MCF 10A (cell line): ENCODE measurements around the gene PUS7. TPM values are rescaled to one million over a fixed set of nuclear protein-coding genes. Genes with fewer than 3 reads are reported as not detected.
"Not testable (repeated sequence)": the region's sequence is repeated elsewhere in the genome, so short reads cannot be mapped to it uniquely, and the experiment has no call there.

Experiments
- BruUV-seq: library from RNA; stranded (reverse); fragments of 400-500 nt; replicated peaks from 2 replicates; lab custom pipeline; 2021; lab: Mats Ljungman, UMichigan
- CTCF ChIA-PET: fragments of 300-600 bp; sonication (Branson Sonifier 250); formaldehyde crosslinking; extraction: SDS; loops from one replicate; lab custom pipeline; 2021; ENCODE audit warnings: antibody characterized with exemption, inconsistent platforms; lab: Yijun Ruan, JAX
- POLR2A ChIA-PET: fragments of 300-600, 350-650 bp; sonication (Branson Sonifier 250); formaldehyde crosslinking; extraction: SDS; loops from one replicate; lab custom pipeline; 2020; ENCODE audit warnings: antibody characterized with exemption, inconsistent platforms; lab: Yijun Ruan, JAX
- DNase-seq: peaks from one replicate; pipeline ENCODE4 v3.0.0-alpha.2; 2018; ENCODE audit not compliant: unreplicated experiment
- H3K27ac Mint-ChIP-seq: one replicate; pipeline ENCODE4 v1.8.0; 2022; ENCODE audit warnings: mild to moderate bottlenecking, low read depth, mixed read lengths; ENCODE audit not compliant: unreplicated experiment
- H3K27me3 Mint-ChIP-seq: one replicate; pipeline ENCODE4 v1.8.0; 2022; ENCODE audit warnings: mixed read lengths; ENCODE audit not compliant: insufficient read depth, unreplicated experiment
- H3K36me3 Mint-ChIP-seq: one replicate; pipeline ENCODE4 v1.8.0; 2022; ENCODE audit warnings: mild to moderate bottlenecking, moderate library complexity, mixed read lengths; ENCODE audit not compliant: insufficient read depth, unreplicated experiment
- H3K4me1 Mint-ChIP-seq: one replicate; pipeline ENCODE4 v1.8.0; 2022; ENCODE audit warnings: mixed read lengths; ENCODE audit not compliant: insufficient read depth, unreplicated experiment
- H3K4me3 Mint-ChIP-seq: one replicate; pipeline ENCODE4 v1.8.0; 2022; ENCODE audit warnings: mild to moderate bottlenecking, moderate library complexity, mixed read lengths; ENCODE audit not compliant: unreplicated experiment
- H3K9me3 Mint-ChIP-seq: one replicate; pipeline ENCODE4 v1.8.0; 2022; ENCODE audit warnings: mixed read lengths; ENCODE audit not compliant: unreplicated experiment
- intact Hi-C: fragments of 100-400 bp; cut with micrococcal nuclease; formaldehyde crosslinking; loops from 2 replicates; pipeline ENCODE4 v1.14.1; 2022
- total RNA-seq: library from RNA; stranded (reverse); gene quantifications from 2 replicates; pipeline ENCODE4 v1.2.3, GENCODE V29; 2022
- TF ChIP-seq, protein P1 (sequence below): fragments of 200-600 bp; IDR thresholded peaks from one replicate; pipeline ENCODE4 v1.8.0; 2022; ENCODE audit warnings: antibody characterized with exemption, mild to moderate bottlenecking; ENCODE audit not compliant: unreplicated experiment

Gene PUS7
- total RNA-seq, 1 experiment from 2014 or later, result 29.7 TPM

DNA sequence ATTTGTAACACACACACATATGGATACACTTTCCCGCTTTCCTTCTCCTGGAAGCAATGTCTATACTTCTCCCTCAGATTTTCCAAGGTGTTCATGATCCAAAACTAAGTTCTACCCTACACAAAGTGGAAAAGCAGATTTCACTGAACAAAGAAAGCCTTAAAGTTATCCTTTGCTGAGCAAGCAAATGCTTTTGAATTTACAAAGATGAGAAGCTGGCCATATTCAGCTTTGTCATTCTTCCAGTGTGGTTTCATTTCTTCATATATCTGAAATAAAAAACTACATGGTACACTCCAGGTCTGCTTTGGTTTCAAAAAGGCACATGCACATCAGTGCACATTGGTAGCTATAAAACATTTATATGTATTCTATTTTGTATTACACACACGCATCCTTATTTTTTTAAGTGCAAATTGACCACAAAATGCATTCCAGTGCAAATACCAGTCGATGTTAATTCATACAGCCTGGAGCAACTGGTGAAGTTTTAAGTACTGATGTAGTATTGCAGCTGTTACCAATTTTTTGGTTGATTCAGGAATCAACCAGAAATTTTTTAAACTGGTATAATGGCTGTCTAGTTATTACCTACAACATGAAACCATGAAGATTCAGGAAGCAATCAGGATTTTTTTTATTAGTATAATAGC, 67.8 kb downstream of the PUS7 start:
- peaks cover 18% of the 10 kb centered on the region for H3K4me1 Mint-ChIP-seq
- TF ChIP-seq, protein P1, sequence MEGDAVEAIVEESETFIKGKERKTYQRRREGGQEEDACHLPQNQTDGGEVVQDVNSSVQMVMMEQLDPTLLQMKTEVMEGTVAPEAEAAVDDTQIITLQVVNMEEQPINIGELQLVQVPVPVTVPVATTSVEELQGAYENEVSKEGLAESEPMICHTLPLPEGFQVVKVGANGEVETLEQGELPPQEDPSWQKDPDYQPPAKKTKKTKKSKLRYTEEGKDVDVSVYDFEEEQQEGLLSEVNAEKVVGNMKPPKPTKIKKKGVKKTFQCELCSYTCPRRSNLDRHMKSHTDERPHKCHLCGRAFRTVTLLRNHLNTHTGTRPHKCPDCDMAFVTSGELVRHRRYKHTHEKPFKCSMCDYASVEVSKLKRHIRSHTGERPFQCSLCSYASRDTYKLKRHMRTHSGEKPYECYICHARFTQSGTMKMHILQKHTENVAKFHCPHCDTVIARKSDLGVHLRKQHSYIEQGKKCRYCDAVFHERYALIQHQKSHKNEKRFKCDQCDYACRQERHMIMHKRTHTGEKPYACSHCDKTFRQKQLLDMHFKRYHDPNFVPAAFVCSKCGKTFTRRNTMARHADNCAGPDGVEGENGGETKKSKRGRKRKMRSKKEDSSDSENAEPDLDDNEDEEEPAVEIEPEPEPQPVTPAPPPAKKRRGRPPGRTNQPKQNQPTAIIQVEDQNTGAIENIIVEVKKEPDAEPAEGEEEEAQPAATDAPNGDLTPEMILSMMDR, result no peak
- intact Hi-C loops, result no loop called here
- no peaks in the 10 kb centered on the region for H3K9me3 Mint-ChIP-seq
- H3K27me3 Mint-ChIP-seq, result no peaks in the 10 kb centered on the region
- CTCF ChIA-PET, result interaction anchor here (0.9 to 1.1 kb wide), 3 partner anchors 56 to 285 kb away, joined by 3 to 5 read pairs (median 4); partner anchors contain the start of gene RINT1
- peak overlapping the region; percentile 38 for H3K27ac Mint-ChIP-seq
- H3K4me3 Mint-ChIP-seq, result no peak overlapping the region
- peaks cover 33% of the 10 kb centered on the region for H3K36me3 Mint-ChIP-seq
- POLR2A ChIA-PET, result interaction anchor here (0.6 to 2.2 kb wide), 8 partner anchors 9 to 78 kb away, joined by 3 to 9 read pairs (median 4); partner anchors contain the start of genes RINT1 and SRPK2
- DNase-seq, result no peak
- no TSS peak for BruUV-seq

DNA sequence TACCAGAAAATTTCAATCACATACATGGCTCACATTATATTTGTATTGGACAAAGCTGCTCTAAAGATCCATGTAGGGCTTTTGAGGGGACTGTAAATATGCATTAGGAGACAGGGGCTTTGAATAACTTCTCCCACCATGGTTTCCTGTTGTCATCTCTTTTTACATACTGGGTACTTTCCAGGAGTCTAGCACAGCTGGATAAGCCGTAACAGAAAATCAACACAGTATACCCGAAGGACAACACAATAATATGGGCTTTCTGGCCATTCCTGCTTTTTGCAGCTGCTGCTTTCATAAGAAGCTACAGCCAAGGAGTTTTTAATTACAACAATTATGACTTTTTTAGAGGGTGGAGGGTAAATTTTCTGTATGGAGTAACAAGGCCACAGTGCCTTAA, 70.0 kb downstream of the PUS7 start:
- CTCF ChIA-PET, result interaction anchor here (1.1 kb wide), 1 partner anchor 54 kb away, joined by 3 read pairs; no protein-coding TSS in a partner anchor
- no peaks in the 10 kb centered on the region for H3K27me3 Mint-ChIP-seq
- no peak overlapping the region for H3K27ac Mint-ChIP-seq
- H3K4me3 Mint-ChIP-seq, result no peak overlapping the region
- TF ChIP-seq, protein P1, result no peak
- H3K9me3 Mint-ChIP-seq, result no peaks in the 10 kb centered on the region
- peaks cover 18% of the 10 kb centered on the region for H3K4me1 Mint-ChIP-seq
- no peak for DNase-seq
- POLR2A ChIA-PET, result interaction anchor here (0.8 to 1.5 kb wide), 3 partner anchors 13 to 401 kb away, joined by 3 to 4 read pairs (median 4); no protein-coding TSS in a partner anchor
- H3K36me3 Mint-ChIP-seq, result peaks cover 12% of the 10 kb centered on the region
- intact Hi-C loops, result no loop called here
- BruUV-seq, result no TSS peak

DNA sequence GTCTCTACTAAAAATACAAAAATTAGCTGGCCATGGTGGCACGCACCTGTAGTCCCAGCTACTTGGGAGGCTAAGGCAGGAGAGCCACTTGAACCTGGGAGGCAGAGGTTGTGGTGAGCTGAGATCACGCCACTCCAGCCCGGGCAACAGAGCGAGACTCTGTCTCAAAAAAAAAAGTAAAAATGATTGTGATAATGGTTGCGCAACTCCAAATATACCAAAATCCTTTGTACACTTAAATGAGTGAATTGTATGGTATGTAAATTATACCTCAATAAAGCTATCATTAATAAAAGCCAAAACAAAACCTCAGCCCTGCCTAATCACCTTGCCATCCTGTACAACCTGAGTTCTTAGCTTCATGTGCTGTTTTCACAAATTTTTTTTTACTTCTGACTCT, 71.2 kb downstream of the PUS7 start:
- intact Hi-C loops, H3K9me3 Mint-ChIP-seq, BruUV-seq, H3K4me3 Mint-ChIP-seq, H3K27ac Mint-ChIP-seq, H3K36me3 Mint-ChIP-seq, DNase-seq, H3K27me3 Mint-ChIP-seq: not testable (repeated sequence)
- ChIA-PET CTCF (interaction anchor here (1.0 kb wide), 1 partner anchor 19 kb away, joined by 4 read pairs; no protein-coding TSS in a partner anchor), POLR2A (interaction anchor here (0.7 to 1.5 kb wide), 3 partner anchors 12 to 41 kb away, joined by 3 to 4 read pairs (median 4); no protein-coding TSS in a partner anchor)
- peaks cover 14% of the 10 kb centered on the region for H3K4me1 Mint-ChIP-seq

DNA sequence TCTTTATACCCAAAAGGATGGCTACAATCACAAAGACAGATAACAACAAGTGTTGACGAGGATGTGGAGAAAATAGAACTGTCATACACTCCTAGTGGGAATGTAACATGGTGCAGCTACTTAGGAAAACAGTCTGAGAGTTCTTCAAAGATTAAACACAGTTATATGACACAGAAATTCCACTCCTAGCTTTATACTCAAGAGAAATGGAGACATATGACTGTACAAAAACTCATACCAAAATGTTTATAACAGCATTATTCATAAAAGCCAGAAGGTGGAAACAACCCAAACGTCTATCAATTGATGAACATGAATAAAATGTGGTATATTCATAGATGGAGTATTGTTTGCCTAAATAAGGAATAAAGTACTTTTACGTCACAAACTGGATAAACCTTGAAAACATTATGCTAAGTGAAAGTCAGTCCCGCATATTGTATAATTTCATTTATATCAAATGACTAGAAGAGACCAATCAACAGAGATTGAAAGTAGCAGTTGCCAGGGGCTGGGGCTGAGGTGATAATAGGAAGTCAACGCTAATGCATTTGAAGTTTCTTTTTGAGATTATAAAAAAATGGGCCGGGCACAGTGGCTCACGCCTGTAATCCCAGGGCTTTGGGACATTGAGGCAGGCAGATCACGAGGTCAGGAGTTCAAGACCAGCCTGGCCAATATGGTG, 71.8 kb downstream of the PUS7 start:
- Mint-ChIP-seq H3K4me3 (no peak overlapping the region), H3K9me3 (no peaks in the 10 kb centered on the region), H3K4me1 (peaks cover 14% of the 10 kb centered on the region), H3K27ac (no peak overlapping the region), H3K36me3 (no peaks in the 10 kb centered on the region), H3K27me3 (no peaks in the 10 kb centered on the region)
- TF ChIP-seq, protein P1, result no peak
- no TSS peak for BruUV-seq
- DNase-seq, result no peak
- intact Hi-C loops, result no loop called here
- CTCF ChIA-PET, result no interaction called here
- POLR2A ChIA-PET, result interaction anchor here (0.7 to 0.9 kb wide), 2 partner anchors 12 to 41 kb away, joined by 3 to 4 read pairs; no protein-coding TSS in a partner anchor
